ENCODE measurements around the gene ABCG5.

- no peak for TF ChIP-seq POLR2A (IDR thresholded peaks at IDR 0.05)
- TF ChIP-seq CTCF (IDR thresholded peaks at IDR 0.05) = no peak
These were observed 50.7 kb downstream of the ABCG5 start for GRCh38 chr2:43787895-43788294.

Data from adrenal gland (tissue), 5 donors.